Ureter (tissue), 1 donor: ENCODE measurements around the gene ACD. TPM values are rescaled to one million over a fixed set of nuclear protein-coding genes. Genes with fewer than 3 reads are reported as not detected.

ENCODE experiments used
- DNase-seq: peaks from one replicate; pipeline ENCODE4 v3.0.0-alpha.2; 2020; ENCODE audit warnings: low spot score
- total RNA-seq: library from RNA; stranded (reverse); gene quantifications from one replicate; pipeline ENCODE4 v1.2.4, GENCODE V29; 2023
- donor health status: DM: yes; HTN: yes; CAD: no.

ACD gene
- total RNA-seq, 1 donor from 2014 or later = 14.3 TPM

GRCh38 chr16:67647681-67648080, 12.4 kb downstream of the ACD start:
- no peak for DNase-seq

- no peak for DNase-seq
Measured at GRCh38 chr16:67647111-67647651, 12.9 kb downstream of the ACD start.

- no peak for DNase-seq
Measured at GRCh38 chr16:67645397-67646121, 14.5 kb downstream of the ACD start.

- no peak for DNase-seq
Measured at GRCh38 chr16:67644038-67644437, 16.0 kb downstream of the ACD start.

- DNase-seq = no peak
Measured at GRCh38 chr16:67641779-67642708, 18.0 kb downstream of the ACD start.

GRCh38 chr16:67637625-67638024, 22.4 kb downstream of the ACD start:
- no peak for DNase-seq

GRCh38 chr16:67636713-67637112, 23.3 kb downstream of the ACD start:
- no peak for DNase-seq

- DNase-seq = no peak
Measured at GRCh38 chr16:67632415-67633172, 27.5 kb downstream of the ACD start.

- DNase-seq = no peak
Measured at GRCh38 chr16:67628216-67628615, 31.8 kb downstream of the ACD start.

GRCh38 chr16:67613808-67614207, 46.3 kb downstream of the ACD start:
- DNase-seq = no peak

GRCh38 chr16:67608364-67608763, 51.7 kb downstream of the ACD start:
- DNase-seq = no peak

Other genes starting within 250 kb of the ACD start
- 14.3 TPM for gene ZDHHC1, start 243.8 kb downstream of the ACD start, total RNA-seq
- gene HSD11B2, start 229.1 kb downstream of the ACD start, total RNA-seq = 5.6 TPM
- 89.2 TPM for gene ATP6V0D1, start 179.1 kb downstream of the ACD start, total RNA-seq
- not detected for gene AGRP, start 176.7 kb downstream of the ACD start, total RNA-seq
- 57.6 TPM for gene RIPOR1, start 131.4 kb downstream of the ACD start, total RNA-seq
- gene CTCF, start 97.7 kb downstream of the ACD start, total RNA-seq = 54.6 TPM
- gene CARMIL2, start 15.1 kb downstream of the ACD start, total RNA-seq = 5.7 TPM
- gene PARD6A, start 700 bp upstream of the ACD start, total RNA-seq = 1.6 TPM
- 18.0 TPM for gene ENKD1, start 6.5 kb upstream of the ACD start, total RNA-seq
- 2.7 TPM for gene C16orf86, start 6.6 kb upstream of the ACD start, total RNA-seq
- 36.5 TPM for gene GFOD2, start 59.1 kb upstream of the ACD start, total RNA-seq
- 25.3 TPM for gene RANBP10, start 146.3 kb upstream of the ACD start, total RNA-seq
- gene TSNAXIP1, start 146.6 kb upstream of the ACD start, total RNA-seq = 2.5 TPM
- gene THAP11, start 182.1 kb upstream of the ACD start, total RNA-seq = 22.8 TPM
- 85.2 TPM for gene NUTF2, start 186.7 kb upstream of the ACD start, total RNA-seq
- 50.9 TPM for gene CENPT, start 187.4 kb upstream of the ACD start, total RNA-seq
- 64.9 TPM for gene EDC4, start 212.8 kb upstream of the ACD start, total RNA-seq
- gene NRN1L, start 224.6 kb upstream of the ACD start, total RNA-seq = not detected
- gene PSKH1, start 233.0 kb upstream of the ACD start, total RNA-seq = 31.2 TPM